K562 (cell line): ENCODE data around the gene COL15A1.

Source experiments
- CTCF ChIP-seq, 3 experiments: IDR thresholded peaks in 2 of 3; conservative IDR thresholded peaks in 1 of 3; 2 replicates each; pipeline ENCODE4 v1.5.1; 2011 to 2012; ENCODE audit warnings: low read length in 3 of 3, mild to moderate bottlenecking in 3 of 3, control low read depth in 2 of 3, improper control_type of control experiment in 1 of 3, inconsistent platforms in 1 of 3, low read depth in 1 of 3, mixed read lengths in 1 of 3, moderate library complexity in 1 of 3; ENCODE audit not compliant: insufficient read depth in 2 of 3
- HMG20A ChIP-seq: fragments of 450-650 bp; formaldehyde crosslinking; conservative IDR thresholded peaks from 2 replicates; pipeline ENCODE4 v1.4.0; 2020; ENCODE audit warnings: mild to moderate bottlenecking, mixed read lengths
- ZFP36 ChIP-seq: fragments of 150-350 bp; IDR thresholded peaks from 2 replicates; pipeline ENCODE4 v1.6.1; 2018; ENCODE audit warnings: low read length, low read depth; ENCODE audit not compliant: partially characterized antibody
- ZNF232 ChIP-seq: sonication (generic); formaldehyde crosslinking; IDR thresholded peaks from 2 replicates; pipeline ENCODE4 v1.8.0; 2022; ENCODE audit warnings: mild to moderate bottlenecking, missing genetic modification reagents
- ZNF384 ChIP-seq: IDR thresholded peaks from 2 replicates; pipeline ENCODE4 v1.6.1; 2012; ENCODE audit warnings: low read depth, low read length, improper control_type of control experiment

GRCh38 chr9:98955259-98955658 is 11.6 kb downstream of the COL15A1 start:
- TF ChIP-seq ZNF232 (CRISPR knock-in tag) = no peak
- TF ChIP-seq CTCF (IDR thresholded peaks at IDR 0.05 in 2 of 3, conservative IDR thresholded peaks at IDR 0.05 in 1 of 3; ENCODE audit: insufficient read depth in 2 of 3, low read depth in 1 of 3, low read length in 3 of 3) = no peak
- TF ChIP-seq ZFP36 = no peak
- TF ChIP-seq ZNF384 = no peak
- no peak for TF ChIP-seq HMG20A (CRISPR knock-in tag)
